Embryonic facial prominence (tissue), 1 donor: Measurements from ENCODE around the gene AAK1.
"Not testable (repeated sequence)": the region's sequence is repeated elsewhere in the genome, so short reads cannot be mapped to it uniquely, and the experiment has no call there.

ENCODE experiments used
- DNase-seq: peaks from one replicate; pipeline ENCODE4 v3.0.0-alpha.2; 2016; ENCODE audit errors: extremely low spot score

Gene AAK1

GRCh38 chr2:69625078-69625795 is 18.3 kb downstream of the AAK1 start:
- DNase-seq = no peak

GRCh38 chr2:69624611-69625010 is 18.9 kb downstream of the AAK1 start:
- DNase-seq = no peak

GRCh38 chr2:69624131-69624530 is 19.4 kb downstream of the AAK1 start:
- no peak for DNase-seq

GRCh38 chr2:69623236-69623635 is 20.3 kb downstream of the AAK1 start:
- DNase-seq = no peak

GRCh38 chr2:69622805-69623204 is 20.7 kb downstream of the AAK1 start:
- DNase-seq = not testable (repeated sequence)

- not testable (repeated sequence) for DNase-seq
Measured at GRCh38 chr2:69622017-69622540, 21.5 kb downstream of the AAK1 start.

GRCh38 chr2:69621440-69621839 is 22.1 kb downstream of the AAK1 start:
- DNase-seq = no peak

- DNase-seq = no peak
Measured at GRCh38 chr2:69620870-69621269, 22.7 kb downstream of the AAK1 start.

- DNase-seq = no peak
Measured at GRCh38 chr2:69619725-69620124, 23.8 kb downstream of the AAK1 start.

GRCh38 chr2:69618362-69618761 is 25.2 kb downstream of the AAK1 start:
- no peak for DNase-seq

- DNase-seq = no peak
Measured at GRCh38 chr2:69617744-69618143, 25.8 kb downstream of the AAK1 start.

GRCh38 chr2:69616755-69617154 is 26.8 kb downstream of the AAK1 start:
- DNase-seq = no peak

- DNase-seq = no peak
Measured at GRCh38 chr2:69615969-69616368, 27.6 kb downstream of the AAK1 start.

- DNase-seq = no peak
Measured at GRCh38 chr2:69615078-69615625, 28.4 kb downstream of the AAK1 start.

GRCh38 chr2:69612707-69613106 is 30.8 kb downstream of the AAK1 start:
- DNase-seq = no peak

GRCh38 chr2:69612200-69612599 is 31.3 kb downstream of the AAK1 start:
- no peak for DNase-seq

- DNase-seq = no peak
Measured at GRCh38 chr2:69608109-69608508, 35.4 kb downstream of the AAK1 start.

- not testable (repeated sequence) for DNase-seq
Measured at GRCh38 chr2:69606771-69607170, 36.8 kb downstream of the AAK1 start.

- DNase-seq = no peak
Measured at GRCh38 chr2:69605284-69605683, 38.3 kb downstream of the AAK1 start.

GRCh38 chr2:69604836-69605235 is 38.7 kb downstream of the AAK1 start:
- DNase-seq = no peak

GRCh38 chr2:69604026-69604678 is 39.4 kb downstream of the AAK1 start:
- DNase-seq = no peak

GRCh38 chr2:69603146-69603743 is 40.3 kb downstream of the AAK1 start:
- DNase-seq = no peak
